SK-N-SH treated with all-trans-retinoic acid at 6 μM for 48 hours (cell line): Measurements from ENCODE around the gene PARP1.

Experiments
- ATAC-seq: fragments of 200-7000 bp; cut with Tn5 transposase; 3 replicates; pipeline ENCODE4 v1.9.1; 2020; ENCODE audit warnings: mild to moderate bottlenecking, moderate library complexity
- ARNTL ChIP-seq: fragments of 450-650 bp; formaldehyde crosslinking; IDR thresholded peaks from 2 replicates; pipeline ENCODE4 v1.5.0; 2020; ENCODE audit warnings: low read depth, mild to moderate bottlenecking, moderate library complexity, borderline replicate concordance
- BACH2 ChIP-seq: fragments of 250-450 bp; sonication (Bioruptor Pico); IDR thresholded peaks from 2 replicates; pipeline ENCODE4 v1.9.0; 2021; ENCODE audit warnings: mild to moderate bottlenecking, borderline replicate concordance
- CREB5 ChIP-seq: fragments of 250-450 bp; sonication (Bioruptor Pico); IDR thresholded peaks from 2 replicates; pipeline ENCODE4 v1.5.1; 2020; ENCODE audit warnings: low read depth, mild to moderate bottlenecking, moderate library complexity
- CSDC2 ChIP-seq: fragments of 250-450 bp; sonication (Bioruptor Pico); IDR thresholded peaks from 2 replicates; pipeline ENCODE4 v1.5.0; 2020; ENCODE audit warnings: mild to moderate bottlenecking, moderate library complexity
- ESRRG ChIP-seq: fragments of 250-450 bp; sonication (Bioruptor Pico); IDR thresholded peaks from 2 replicates; pipeline ENCODE4 v1.6.1; 2021; ENCODE audit warnings: mild to moderate bottlenecking
- GLIS3 ChIP-seq: fragments of 250-450 bp; sonication (Bioruptor Pico); IDR thresholded peaks from 2 replicates; pipeline ENCODE4 v1.5.0; 2020; ENCODE audit warnings: mild to moderate bottlenecking, moderate library complexity
- OSR1 ChIP-seq: fragments of 250-450 bp; sonication (Bioruptor Pico); IDR thresholded peaks from 2 replicates; pipeline ENCODE4 v1.8.0; 2022; ENCODE audit warnings: moderate library complexity, mild to moderate bottlenecking, inconsistent platforms
- PATZ1 ChIP-seq: fragments of 250-450 bp; sonication (Bioruptor Pico); IDR thresholded peaks from 2 replicates; pipeline ENCODE4 v1.8.0; 2020; ENCODE audit warnings: mild to moderate bottlenecking, moderate library complexity, borderline replicate concordance
- PPARA ChIP-seq: fragments of 250-450 bp; sonication (Bioruptor Pico); IDR thresholded peaks from 2 replicates; pipeline ENCODE4 v1.5.0; 2020; ENCODE audit warnings: mild to moderate bottlenecking, borderline replicate concordance
- RARB ChIP-seq: fragments of 250-450 bp; sonication (Bioruptor Pico); IDR thresholded peaks from 2 replicates; pipeline ENCODE4 v1.8.0; 2021; ENCODE audit warnings: mild to moderate bottlenecking, moderate library complexity
- SNAI2 ChIP-seq: fragments of 250-450 bp; sonication (Bioruptor Pico); IDR thresholded peaks from 2 replicates; pipeline ENCODE4 v1.5.0; 2020; ENCODE audit warnings: mild to moderate bottlenecking, moderate library complexity
- TCF4 ChIP-seq: fragments of 250-450 bp; sonication (Bioruptor Pico); IDR thresholded peaks from 2 replicates; pipeline ENCODE4 v1.8.0; 2021; ENCODE audit warnings: mild to moderate bottlenecking, moderate library complexity, borderline replicate concordance
- TOX ChIP-seq: fragments of 250-450 bp; sonication (Bioruptor Pico); IDR thresholded peaks from 2 replicates; pipeline ENCODE4 v1.8.0; 2021; ENCODE audit warnings: mild to moderate bottlenecking, moderate library complexity, borderline replicate concordance
- TSHZ2 ChIP-seq: fragments of 250-450 bp; sonication (Bioruptor Pico); IDR thresholded peaks from 2 replicates; pipeline ENCODE4 v1.5.0; 2020; ENCODE audit warnings: mild to moderate bottlenecking, moderate library complexity
- ZC3H10 ChIP-seq: fragments of 250-450 bp; sonication (Bioruptor Pico); IDR thresholded peaks from 2 replicates; pipeline ENCODE4 v1.5.1; 2021; ENCODE audit warnings: mild to moderate bottlenecking, moderate library complexity
- ZFP3 ChIP-seq: fragments of 250-450 bp; sonication (Bioruptor Pico); IDR thresholded peaks from 2 replicates; pipeline ENCODE4 v1.5.0; 2020; ENCODE audit warnings: mild to moderate bottlenecking, moderate library complexity
- ZFP30 ChIP-seq: fragments of 450-650 bp; formaldehyde crosslinking; IDR thresholded peaks from 2 replicates; pipeline ENCODE4 v1.5.0; 2022; ENCODE audit warnings: mild to moderate bottlenecking, moderate library complexity
- ZNF70 ChIP-seq: fragments of 450-650 bp; formaldehyde crosslinking; IDR thresholded peaks from 2 replicates; pipeline ENCODE4 v1.5.0; 2020; ENCODE audit warnings: mild to moderate bottlenecking, moderate library complexity
- TF ChIP-seq, protein P1 (sequence below): fragments of 250-450 bp; sonication (Bioruptor Pico); IDR thresholded peaks from 2 replicates; pipeline ENCODE4 v1.8.0; 2021; ENCODE audit warnings: low read depth, mild to moderate bottlenecking, moderate library complexity, borderline replicate concordance

The PARP1 gene

GRCh38 chr1:226444901-226445300 is 37.0 kb upstream of the PARP1 start (continued):
- no peak for TF ChIP-seq TSHZ2 (CRISPR knock-in tag)
- no peak for TF ChIP-seq CSDC2 (CRISPR knock-in tag)
- TF ChIP-seq CREB5, result no peak
- no peak for TF ChIP-seq ARNTL (CRISPR knock-in tag)
- TF ChIP-seq ZC3H10 (CRISPR knock-in tag), result no peak

DNA sequence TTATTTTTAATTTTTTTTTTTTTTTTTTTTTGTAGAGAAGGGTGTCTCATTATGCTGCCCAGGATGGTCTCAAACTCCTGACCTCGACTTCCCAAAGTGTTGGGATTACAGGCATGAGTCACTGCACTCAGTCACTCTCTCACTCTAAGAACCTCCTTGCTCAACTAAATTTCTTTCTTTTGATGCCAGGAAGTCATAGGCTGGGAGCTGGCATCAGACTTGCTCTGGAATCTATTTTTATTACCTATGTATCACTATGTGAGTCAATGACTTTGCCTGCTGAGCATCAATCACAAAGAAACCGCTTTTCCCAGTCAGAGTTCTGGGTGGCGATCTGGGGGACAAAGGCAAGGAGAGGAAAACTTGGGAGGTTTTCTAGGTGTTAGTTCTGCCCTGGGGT is 35.5 kb upstream of the PARP1 start:
- ATAC-seq, result peak; percentile 67
- TF ChIP-seq ESRRG (no peak), ZFP3 (CRISPR knock-in tag) (no peak), ZFP30 (no peak), TOX (CRISPR knock-in tag) (no peak), TSHZ2 (CRISPR knock-in tag) (no peak), TCF4 (CRISPR knock-in tag) (no peak), ZC3H10 (CRISPR knock-in tag) (no peak), ARNTL (CRISPR knock-in tag) (no peak), CSDC2 (CRISPR knock-in tag) (no peak), OSR1 (CRISPR knock-in tag) (no peak)

DNA sequence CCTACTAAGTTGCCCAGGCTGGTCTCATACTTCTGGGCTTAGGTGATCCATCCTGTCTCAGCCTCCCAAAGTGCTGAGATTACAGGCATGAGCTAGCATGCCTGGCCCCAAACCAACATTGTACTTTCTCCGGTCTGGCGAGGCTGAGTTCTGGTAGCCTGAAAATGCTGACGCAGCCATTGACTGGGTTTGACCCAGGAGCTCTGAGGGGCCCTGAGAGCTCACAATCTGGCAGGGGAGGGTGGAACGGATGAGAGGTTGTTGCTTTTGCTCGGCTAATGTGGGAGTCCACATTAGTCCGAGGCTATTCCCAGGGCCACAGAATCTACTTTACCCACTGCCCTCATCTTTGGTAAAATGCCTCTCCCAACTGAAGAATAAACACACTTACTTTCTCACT is 35.1 kb upstream of the PARP1 start:
- ATAC-seq, result no peak
- TF ChIP-seq ZNF70, result no peak
- no peak for TF ChIP-seq ZC3H10 (CRISPR knock-in tag)
- TF ChIP-seq RARB (CRISPR knock-in tag), result no peak
- TF ChIP-seq PPARA (CRISPR knock-in tag), result no peak

DNA sequence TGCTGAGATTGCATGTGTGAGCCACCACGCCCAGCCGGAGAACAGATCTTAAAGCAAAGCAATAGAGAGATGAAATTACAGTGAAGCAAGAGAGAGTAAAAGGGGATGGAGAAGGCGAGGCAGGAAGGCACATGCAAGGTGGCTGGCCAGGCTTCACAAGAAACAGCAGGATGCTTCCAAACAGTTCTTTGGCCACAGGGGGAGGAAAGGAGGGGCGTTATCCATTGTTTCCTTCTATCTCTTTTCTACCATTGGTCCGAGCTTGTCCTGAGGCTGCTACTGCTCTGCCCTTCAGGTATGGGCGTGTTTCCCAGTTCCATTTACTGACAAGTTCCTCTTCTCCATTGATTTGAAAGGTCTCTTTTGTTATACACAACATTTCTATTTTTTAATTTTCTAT is 33.7 kb upstream of the PARP1 start:
- TF ChIP-seq ARNTL (CRISPR knock-in tag), result no peak
- TF ChIP-seq TCF4 (CRISPR knock-in tag), result no peak
- ATAC-seq, result no peak

DNA sequence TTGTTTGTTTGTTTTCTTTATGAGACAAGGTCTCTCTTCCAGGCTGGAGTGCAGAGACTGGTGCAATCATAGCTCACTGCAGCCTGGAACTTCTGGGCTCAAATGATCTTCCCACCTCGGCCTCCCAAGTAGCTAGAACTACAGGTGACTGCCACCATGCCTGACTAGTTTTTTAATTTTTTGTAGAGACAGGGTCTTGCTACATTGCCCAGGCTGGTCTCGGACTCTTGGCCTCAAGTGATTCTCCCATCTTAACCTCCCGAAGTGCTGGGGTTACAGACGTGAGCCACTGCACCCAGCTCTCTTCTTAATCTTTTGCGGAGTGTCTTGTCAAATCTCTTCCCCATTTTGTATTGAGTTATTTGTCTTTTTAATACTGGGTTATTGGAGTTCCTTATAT is 32.6 kb upstream of the PARP1 start:
- no peak for ATAC-seq
- TF ChIP-seq RARB (CRISPR knock-in tag) (no peak), ZFP30 (no peak), GLIS3 (CRISPR knock-in tag) (no peak), SNAI2 (CRISPR knock-in tag) (no peak), OSR1 (CRISPR knock-in tag) (no peak), BACH2 (CRISPR knock-in tag) (no peak), PATZ1 (CRISPR knock-in tag) (no peak), TSHZ2 (CRISPR knock-in tag) (no peak), ARNTL (CRISPR knock-in tag) (no peak)
- TF ChIP-seq, protein P1, sequence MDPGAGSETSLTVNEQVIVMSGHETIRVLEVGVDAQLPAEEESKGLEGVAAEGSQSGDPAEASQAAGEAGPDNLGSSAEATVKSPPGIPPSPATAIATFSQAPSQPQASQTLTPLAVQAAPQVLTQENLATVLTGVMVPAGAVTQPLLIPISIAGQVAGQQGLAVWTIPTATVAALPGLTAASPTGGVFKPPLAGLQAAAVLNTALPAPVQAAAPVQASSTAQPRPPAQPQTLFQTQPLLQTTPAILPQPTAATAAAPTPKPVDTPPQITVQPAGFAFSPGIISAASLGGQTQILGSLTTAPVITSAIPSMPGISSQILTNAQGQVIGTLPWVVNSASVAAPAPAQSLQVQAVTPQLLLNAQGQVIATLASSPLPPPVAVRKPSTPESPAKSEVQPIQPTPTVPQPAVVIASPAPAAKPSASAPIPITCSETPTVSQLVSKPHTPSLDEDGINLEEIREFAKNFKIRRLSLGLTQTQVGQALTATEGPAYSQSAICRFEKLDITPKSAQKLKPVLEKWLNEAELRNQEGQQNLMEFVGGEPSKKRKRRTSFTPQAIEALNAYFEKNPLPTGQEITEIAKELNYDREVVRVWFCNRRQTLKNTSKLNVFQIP (CRISPR knock-in tag), result no peak
